HG03135 (cell line): ENCODE measurements around the gene CDX1.

Experiments used
- ATAC-seq: cut with Tn5 transposase; IDR thresholded peaks from one replicate; pipeline ENCODE4 v1.9.1; 2021; ENCODE audit warnings: mild to moderate bottlenecking, moderate library complexity; ENCODE audit not compliant: unreplicated experiment

CDX1 gene

DNA sequence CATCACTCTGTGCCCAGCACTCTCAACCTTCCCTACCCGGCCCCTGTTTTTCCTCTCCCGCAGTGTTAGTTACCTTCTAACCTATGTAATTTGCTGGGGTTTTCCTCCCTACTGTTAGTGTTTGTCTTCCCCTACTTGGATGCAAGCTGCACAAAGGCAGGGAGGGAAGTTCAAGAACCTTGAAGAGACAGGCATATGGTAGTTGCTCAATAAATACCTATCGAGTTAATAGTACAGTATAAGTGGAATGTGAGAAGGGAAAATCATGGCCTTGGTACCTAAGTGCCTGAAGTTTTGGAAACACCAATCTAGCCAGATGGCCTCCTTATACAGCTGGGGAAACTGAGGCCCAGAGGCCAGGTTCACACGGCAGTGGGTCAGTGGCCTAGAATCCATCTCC lies 35.1 kb upstream of the CDX1 start:
- no peak for ATAC-seq

DNA sequence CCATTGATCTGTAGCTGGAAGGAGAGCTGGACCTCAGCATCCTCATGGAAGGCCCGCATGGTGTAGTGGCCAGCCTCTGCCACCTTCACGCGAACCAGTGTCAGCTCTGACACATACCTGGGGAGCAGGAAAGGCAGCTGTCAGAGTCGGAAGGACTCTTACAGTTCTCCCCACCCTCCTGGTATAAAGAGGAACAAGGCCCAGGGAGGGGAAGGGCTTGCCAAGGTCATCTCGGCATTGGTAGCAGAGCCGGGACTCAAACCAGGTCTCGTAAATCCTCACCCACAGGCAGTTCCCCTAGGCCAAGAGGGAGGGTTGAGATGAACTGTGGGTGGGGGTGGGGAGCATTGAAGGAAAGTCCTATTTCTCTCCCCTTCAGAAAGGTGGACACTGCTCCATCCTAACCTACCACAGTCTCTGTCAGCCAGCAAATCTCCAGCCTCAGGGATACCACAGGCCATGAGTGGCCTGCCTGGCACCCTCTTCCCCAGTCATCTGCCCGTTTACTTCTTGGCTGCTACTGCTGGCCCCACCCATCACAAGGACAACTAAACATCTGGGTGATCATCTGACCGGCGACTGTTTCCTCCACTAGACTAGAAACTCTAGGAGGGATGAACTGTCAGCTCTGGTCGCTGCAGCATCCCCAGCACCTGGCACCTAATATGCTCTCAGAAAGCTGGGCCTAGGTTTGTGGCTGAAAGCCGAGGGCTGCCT lies 34.4 kb upstream of the CDX1 start:
- ATAC-seq, result no peak

DNA sequence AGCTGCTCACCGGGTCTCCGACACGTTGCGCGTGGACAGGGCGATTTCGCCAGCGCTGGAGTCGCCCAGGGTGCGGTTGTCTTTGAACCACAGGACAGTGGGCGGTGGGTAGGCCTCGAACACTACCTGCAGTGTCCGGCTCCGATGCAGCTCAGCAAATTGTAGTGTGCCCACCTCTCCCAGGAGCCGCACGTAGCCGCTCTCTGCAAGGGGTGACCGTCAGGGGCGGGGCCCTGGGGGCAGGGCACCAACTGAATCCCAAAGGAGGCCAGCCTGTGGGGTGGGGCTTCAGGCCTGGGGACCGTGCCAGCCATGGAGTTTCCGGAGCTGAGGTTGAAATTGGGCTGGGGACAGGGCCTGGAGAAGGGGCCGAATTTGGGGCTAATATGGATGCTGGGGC lies 33.8 kb upstream of the CDX1 start:
- no peak for ATAC-seq

DNA sequence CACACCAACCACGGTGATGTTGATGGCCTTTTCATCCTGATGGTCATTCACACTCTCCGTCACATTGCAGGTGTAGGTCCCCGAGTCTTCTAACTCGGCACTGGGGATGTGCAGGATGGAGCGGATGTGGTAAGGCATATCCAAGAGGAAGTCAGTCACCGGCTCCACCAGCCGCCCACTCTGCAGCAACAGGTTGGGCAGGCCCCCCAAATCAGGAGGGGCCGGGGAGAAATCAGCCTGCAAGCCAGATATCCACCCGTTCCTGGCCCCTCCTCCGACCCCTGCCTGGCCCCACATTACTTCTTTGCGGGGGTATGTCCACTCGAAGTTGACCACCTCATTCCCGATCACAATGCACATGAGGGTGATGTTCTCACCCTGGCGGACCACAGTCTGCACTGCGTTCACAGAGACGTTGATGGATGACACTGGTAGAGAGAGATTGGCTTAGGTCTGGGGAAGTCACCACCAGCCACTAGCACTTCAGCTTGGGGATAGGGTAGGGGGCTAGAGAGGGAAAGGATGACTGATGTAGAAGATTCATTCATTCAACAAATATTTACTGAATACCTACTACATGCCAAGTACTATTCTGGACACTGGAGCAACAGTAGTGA lies 32.9 kb upstream of the CDX1 start:
- no peak for ATAC-seq

DNA sequence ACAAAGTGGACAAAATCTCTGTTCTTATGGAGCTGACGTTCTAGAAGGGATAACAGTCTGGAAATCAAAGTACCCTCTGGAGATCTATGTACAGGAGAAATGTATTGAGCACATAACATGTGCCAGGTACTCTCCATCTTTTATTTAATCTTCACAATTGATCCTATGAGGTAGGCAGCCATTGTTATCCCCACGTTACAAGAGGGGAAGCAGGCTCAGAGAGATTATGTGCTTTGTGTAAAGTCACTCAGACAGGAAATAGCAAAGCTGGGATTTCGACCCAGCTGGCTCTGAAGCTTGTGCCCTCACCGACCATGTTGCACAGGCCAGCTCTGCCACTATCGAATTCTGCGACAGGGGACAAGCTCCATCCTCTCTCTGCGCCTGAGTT lies 32.4 kb upstream of the CDX1 start:
- ATAC-seq, result no peak

DNA sequence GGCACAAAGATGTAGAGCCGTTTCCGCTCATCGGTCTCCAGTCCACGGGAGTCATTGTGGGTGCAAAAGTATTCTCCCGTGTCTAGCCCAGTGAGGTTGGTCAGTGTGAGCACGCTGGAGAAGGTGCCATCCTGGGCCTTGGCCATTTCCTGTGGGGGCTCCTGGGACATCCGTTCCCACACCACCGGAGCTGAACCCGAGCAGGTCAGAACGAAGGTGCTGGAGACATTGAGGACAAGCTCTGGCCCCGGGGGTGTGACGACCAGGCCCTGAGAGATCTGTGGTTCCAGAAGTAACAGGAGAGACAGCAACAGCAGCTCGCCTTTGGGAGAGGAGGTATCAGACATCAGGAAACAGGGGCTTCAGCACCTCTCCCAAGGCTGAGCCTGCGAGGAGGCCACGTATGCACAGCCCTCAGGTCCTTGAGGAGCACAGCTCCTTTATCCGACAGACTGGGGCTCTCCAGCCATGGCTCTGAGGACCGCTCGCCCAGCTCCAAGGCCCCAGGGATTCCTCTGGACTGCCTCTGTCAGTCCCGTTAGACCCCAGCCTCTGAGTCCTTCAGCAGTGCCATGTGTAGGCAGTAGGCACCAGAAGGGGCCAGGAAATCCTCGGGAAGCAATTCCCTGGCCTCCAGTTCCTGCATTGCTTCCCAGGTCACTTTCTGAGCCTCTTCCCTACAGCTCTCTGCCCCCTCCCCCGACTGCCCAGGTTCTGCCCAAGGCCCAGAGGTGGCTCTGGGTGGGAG lies 30.8 kb upstream of the CDX1 start:
- no peak for ATAC-seq

DNA sequence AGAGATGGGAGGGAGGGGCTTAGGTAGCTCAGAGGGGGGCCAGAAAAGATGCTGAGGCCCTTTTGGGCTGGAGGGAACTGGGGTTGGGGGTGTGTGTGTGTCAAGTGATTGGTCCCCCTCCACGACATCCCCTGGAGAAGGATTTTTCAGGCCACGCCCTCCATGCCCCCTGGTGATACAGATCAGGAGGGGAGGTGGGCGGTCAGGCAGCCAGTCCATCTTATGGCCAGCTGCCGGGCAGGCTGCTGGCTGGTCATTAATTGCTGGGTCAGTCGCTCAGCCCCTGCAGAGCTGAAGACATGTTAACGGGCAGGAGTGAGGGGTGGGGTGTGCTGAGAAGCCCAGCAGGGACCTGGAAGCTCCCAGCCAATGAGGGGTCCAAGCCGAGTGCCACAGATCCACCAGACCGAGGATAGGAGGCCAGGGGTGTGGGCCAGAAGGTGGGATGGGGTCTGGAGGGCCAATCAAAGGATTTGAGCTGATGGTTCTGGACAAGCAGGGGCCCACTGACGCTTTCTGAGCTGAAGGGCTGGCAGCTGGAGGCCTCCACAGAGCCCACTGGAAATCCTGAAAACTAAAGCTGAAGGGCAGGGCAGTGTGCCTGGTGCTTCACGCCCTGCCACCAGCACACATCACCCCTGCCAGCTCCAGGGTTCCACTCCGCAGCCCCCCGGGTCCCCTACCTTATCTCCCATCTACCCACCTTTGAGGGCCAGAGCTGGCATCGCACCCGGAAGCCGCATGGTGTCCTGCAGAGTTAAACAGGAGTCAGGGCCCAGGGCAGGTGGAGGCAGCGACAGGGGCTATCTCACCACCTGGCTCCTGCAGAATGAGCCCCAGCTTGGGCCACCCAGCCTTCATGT lies 30.0 kb upstream of the CDX1 start:
- no peak for ATAC-seq

DNA sequence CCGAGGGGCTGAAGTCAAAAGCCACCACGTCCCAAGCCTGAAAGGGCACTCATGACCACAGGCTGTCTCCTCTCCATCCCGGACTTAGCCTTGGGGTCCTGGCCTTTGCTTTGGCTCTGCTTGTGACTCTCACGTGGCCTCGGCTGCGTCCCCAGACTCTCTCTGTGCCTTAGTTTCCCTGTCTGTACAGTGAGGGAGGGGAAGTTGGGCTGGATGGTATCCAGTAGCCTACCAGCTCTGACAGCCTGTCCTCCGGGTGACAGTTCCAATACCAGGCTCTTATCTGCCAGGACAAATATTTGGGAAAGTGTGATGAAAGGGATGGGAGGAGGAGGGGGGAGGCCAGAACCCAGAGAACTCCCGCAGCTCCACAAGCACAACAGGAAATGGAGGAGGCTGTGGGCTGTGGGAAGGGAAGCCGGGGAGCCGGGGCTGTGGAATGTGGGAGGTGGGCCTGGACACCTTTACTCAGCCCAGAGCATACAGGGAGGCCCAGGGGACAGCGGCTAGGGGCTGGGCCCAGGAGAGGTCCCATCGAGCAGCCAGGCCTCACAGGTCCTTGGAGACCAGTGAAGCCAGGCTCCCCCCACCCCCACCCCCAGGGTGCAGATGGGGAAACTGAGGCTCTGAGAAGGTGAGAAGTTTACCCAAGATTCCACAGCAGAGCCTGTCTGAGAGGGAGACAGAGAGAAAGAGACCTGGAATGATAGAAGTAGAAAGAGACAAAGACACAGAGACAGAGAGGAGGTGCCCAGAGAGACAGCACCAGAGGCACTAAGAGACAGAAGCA lies 29.2 kb upstream of the CDX1 start:
- no peak for ATAC-seq

DNA sequence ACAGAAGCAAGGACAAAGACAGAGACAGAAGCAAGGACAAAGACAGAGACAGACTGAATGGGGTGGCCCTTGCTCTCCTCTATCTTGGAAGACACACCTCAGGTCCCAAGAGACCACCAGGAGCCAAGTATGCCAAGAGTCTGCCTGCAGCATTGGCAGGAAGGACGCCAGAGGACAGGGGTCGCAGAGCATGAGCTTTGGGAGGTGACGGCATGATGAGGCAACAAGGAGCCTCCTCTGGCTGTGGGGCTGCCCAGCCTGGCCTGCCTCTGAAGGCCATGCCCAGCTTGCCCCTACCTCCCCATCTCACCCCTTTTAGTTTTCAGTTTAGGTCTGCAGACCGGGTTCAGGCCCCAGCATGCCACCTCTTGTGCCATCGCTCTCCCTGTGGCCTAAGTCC lies 28.6 kb upstream of the CDX1 start:
- no peak for ATAC-seq

DNA sequence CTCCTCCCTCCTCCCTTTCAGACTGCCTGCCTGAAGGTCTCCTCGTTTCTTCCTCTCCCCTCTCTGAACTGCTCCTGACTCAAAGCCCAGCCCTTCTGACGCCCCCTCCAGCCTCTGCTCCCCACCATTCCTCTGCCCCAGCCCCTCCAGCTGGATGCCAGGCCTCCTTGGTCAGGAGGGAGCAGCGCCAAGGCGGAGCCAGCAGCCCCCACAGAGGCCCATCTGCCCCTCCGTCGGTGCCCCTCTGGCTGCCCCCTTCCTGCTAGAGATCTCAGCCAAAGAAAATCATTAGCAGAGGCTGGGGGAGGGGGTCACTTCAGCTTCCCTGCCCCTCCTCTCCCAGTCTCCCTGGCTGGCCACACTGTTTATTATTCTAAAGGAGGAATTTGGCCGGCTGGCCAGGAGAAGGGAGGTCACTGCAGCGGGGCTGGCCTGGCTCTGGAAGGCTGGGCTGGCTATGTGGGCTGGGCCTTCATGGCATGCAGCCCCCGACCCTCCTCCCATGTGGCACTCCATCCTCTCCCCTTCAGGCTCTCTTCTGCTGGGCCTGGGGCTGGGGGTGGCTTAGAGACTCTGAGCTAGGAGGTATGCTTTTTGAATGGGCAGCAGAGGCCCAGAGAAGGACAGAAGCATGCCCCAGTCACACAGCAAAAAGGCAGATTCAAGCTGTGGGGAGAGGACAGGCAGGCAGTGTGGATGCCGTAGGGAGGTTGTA lies 27.9 kb upstream of the CDX1 start:
- no peak for ATAC-seq

DNA sequence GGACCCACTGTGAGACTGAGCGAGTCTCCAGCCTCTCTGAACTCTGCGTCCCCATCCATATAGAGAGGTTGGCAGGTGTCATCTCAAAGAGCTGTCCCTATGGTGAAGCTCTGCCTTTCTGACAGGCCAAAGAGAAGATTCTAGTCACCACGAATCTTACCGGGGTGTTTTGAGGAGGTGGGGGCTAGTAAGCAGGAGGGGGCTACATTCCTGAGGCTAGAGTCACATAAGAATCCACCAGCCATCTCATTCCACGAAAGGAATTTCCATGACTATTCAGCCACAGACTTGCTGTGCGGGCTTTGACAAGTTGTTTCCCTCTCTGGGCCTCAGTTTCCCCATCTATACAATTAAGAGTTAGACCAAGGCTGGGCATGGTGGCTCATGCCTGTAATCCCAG lies 27.2 kb upstream of the CDX1 start:
- ATAC-seq, result no peak

DNA sequence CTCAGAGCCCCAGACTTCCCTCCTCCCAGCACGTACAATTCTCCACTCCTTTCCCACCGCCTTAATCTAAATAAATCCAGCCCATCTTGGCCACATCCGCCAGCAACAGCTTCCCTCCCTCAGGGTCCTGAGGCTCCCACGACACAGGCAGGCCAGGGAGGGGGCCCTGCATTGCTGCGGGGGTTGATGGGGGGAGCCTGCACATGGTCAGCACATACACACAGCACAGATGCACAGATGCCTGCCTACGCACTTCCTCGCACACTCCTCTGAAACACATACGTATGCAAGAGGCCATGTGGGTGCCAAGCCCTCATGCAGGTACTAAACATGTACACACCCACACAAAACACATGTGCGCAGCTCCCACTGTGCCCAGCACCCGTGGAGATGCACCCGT lies 25.7 kb upstream of the CDX1 start:
- ATAC-seq, result no peak

DNA sequence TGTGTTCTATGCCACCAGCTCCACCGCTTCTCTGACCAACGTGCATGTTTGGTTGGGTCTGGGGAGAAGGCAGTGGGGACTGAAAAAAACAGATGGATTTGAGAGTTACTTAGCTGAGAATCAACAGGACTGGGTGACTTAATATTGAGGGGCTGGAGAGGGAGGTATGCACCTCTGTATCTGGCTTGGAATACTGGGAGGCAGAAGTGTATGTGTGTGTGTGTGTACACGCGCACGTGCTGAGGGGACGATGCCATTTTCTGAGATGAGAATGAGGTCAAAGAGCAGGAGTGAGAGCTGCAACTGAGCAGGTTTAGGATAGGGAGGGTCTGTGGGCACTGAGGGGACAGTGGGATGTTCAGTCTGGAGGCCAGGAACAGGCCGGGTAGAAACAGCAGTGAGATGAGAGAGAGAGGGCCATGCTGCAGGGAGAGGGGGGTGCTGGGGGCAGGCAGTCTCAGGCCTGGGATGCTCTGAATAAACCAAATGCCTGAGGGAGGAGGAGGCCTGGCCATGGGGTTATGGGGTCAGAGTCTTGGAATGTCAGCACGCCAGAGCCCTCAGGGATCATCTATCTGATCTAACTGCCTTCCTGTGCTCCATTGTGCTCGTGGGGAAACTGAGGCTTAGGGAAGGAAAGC lies 24.9 kb upstream of the CDX1 start:
- ATAC-seq, result no peak

DNA sequence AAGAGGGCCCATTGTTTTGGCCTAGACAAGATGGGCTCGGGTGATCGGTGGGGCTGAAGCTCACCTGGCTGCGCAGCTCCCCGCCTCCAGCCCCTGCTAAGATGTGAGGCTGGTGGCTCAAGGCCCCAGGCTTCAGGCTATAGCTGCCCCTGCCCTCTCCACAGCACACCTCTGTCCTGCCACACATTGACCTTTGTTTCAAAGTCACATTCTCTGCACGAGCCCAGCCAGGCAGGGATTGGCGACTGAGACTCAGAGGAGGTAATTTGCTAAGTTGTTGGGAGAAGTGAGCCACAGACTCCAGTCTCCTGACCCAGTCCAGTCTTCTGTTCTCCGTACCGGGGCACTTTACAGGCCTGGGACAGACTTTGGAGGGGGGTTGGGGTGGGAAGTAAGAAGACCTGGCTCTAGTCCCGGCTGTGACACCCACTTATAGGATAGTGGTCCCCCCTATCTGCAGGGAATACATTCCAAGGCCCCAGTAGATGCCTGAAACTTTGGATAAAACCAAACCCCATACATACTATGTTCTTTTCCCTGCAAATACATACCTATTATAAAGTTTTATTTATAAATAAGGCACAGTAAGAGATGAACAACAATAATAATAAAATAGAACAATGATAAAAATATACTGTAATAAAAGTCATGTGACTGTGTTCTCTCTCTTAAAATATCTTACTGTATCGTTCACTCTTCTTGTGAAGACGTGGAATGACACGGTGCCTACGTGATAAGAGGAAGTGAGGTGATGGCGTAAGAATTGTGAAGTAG lies 24.2 kb upstream of the CDX1 start:
- no peak for ATAC-seq

DNA sequence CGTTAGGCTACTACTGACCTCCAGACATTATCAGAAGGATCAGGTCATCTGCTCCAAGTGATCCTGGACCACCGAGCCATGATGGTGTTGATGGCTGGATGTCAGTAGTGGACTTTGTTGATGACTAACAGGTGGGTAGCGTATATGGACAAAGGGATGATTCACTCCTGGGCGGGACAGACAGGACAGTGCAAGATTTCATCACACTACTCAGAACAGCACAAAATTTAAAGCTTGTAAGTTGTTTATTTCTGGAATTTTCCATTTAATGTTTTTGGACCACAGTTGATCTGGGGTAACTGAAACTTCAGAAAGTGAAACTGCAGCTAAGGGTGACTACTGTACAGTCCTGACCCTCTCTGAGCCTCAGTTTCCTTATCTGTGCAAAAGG lies 23.6 kb upstream of the CDX1 start:
- ATAC-seq, result no peak

DNA sequence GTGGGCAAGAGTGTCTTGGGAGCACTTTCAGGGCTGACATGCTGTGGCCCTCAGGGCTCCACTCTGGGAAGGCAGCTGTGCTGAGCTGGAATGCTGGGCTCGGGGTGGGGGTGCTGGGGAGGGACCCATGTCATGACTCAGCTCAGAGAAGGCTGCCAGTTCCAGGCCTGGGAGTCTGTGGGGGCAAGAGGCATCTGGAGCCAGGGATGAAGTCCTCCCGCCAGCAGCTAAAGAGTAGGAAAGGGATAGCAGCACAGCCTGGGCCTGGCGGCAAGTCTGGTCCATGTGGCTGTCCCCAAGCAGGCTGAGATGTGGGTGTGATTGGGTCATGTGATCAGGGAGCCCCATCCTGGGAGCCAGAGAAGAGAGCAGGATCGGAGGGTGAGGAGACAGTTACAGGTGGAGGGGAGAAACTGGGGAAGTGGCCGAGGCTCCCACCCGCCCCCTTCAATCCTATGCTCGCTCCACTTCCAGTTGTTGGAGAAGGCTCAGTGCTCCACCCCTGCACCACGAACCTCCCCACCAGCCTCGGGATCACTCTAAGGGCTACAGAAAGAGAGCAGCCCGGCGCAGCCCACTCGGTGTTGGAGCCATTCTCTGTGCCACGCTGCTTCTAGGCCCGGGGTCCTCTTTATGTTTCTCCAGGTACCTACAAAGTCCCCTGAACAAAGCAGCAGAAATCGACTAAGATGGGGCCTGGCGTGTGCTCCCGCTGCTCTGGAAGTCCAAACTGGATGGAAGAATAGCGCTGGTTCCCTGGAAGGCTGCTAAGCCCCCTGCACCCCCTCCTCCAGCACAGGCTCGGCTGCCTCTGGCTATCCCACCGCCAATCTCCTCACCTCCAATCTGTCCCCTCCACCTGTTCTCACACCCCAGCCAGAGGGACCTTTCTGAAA lies 23.0 kb upstream of the CDX1 start:
- ATAC-seq, result no peak

DNA sequence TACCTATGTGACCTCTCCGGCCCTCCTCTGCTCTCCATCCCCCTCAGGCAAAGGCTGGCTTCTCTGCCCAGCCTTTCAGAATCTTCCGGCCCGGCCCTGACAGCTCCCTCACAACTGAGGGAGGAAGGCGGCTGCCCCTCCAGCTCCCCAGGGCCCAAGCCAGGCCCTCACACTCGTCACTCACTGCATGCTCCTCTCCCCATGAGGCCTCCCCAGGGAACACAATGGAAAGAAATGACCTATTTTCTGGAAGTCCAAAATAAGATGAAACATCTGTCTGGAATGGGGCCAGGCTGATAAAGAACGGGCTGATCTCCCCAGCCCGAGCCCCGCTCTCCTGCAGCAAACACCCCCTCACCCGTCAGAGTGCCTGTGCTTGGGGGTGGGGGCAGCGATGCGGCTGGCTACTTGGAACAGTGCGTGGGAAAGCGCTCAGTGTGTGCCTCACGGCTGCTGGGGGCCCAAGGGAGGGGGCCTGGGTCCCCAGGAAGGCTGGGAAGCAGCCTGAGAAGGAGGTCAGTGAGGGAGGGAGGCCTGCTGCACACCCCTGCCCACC lies 22.3 kb upstream of the CDX1 start:
- no peak for ATAC-seq
